Amygdala (tissue), 56 donors: Measurements from ENCODE around the gene DCANP1.
A peak's percentile ranks its signal among the peaks of the same experiment; 100 is the strongest.
"Not testable (repeated sequence)": the region's sequence is repeated elsewhere in the genome, so short reads cannot be mapped to it uniquely, and the experiment has no call there.

Experiments
- DNase-seq, 56 donors: peaks; one replicate each; lab custom pipeline; 2025; lab: John Stamatoyannopoulos, UW

The DCANP1 gene

GRCh38 chr5:135447298-135447929, at the start of gene DCANP1:
TSS of gene DCANP1 (minus strand) at chr5:135447348. CDS start at chr5:135447108, 240 bp downstream.
- DNase-seq, result no peak

- not testable (repeated sequence) for DNase-seq
Observed at GRCh38 chr5:135495531-135495930, 48.4 kb upstream of the DCANP1 start.

- DNase-seq, result no peak
Observed at GRCh38 chr5:135494196-135494595, 47.0 kb upstream of the DCANP1 start.

GRCh38 chr5:135493406-135494180, 46.4 kb upstream of the DCANP1 start:
- DNase-seq, result peak in 1 of 56 donors; percentile 11

GRCh38 chr5:135492319-135492626, 45.1 kb upstream of the DCANP1 start:
- DNase-seq, result no peak

GRCh38 chr5:135491552-135492318, 44.6 kb upstream of the DCANP1 start:
- no peak for DNase-seq

- DNase-seq, result no peak
Observed at GRCh38 chr5:135491038-135491551, 43.9 kb upstream of the DCANP1 start.

GRCh38 chr5:135490245-135491037, 43.3 kb upstream of the DCANP1 start:
- DNase-seq, result no peak

GRCh38 chr5:135489466-135490244, 42.5 kb upstream of the DCANP1 start:
- DNase-seq, result no peak

- DNase-seq, result peak in 40 of 56 donors; percentile 9 to 84 (median 42)
Observed at GRCh38 chr5:135488727-135489465, 41.7 kb upstream of the DCANP1 start.

GRCh38 chr5:135487839-135488514, 40.8 kb upstream of the DCANP1 start:
- no peak for DNase-seq

GRCh38 chr5:135487037-135487395, 39.9 kb upstream of the DCANP1 start:
- no peak for DNase-seq

GRCh38 chr5:135486131-135487036, 39.2 kb upstream of the DCANP1 start:
- no peak for DNase-seq

- no peak for DNase-seq
Observed at GRCh38 chr5:135484674-135485086, 37.5 kb upstream of the DCANP1 start.

- no peak for DNase-seq
Observed at GRCh38 chr5:135483254-135483653, 36.1 kb upstream of the DCANP1 start.

- DNase-seq, result no peak
Observed at GRCh38 chr5:135482381-135482933, 35.3 kb upstream of the DCANP1 start.

GRCh38 chr5:135481909-135482311, 34.8 kb upstream of the DCANP1 start:
- DNase-seq, result no peak
